Kidney epithelial cell (primary cell): ENCODE data around the gene SASH1. TPM values are rescaled to one million over a fixed set of nuclear protein-coding genes. Genes with fewer than 3 reads are reported as not detected.

Experiments used
- DNase-seq: peaks from one replicate; pipeline ENCODE4 v3.0.0-alpha.2; 2010; ENCODE audit warnings: low read depth
- H3K27me3 ChIP-seq: 2 replicates; pipeline ENCODE4 v1.6.0; 2011; ENCODE audit warnings: low read length; ENCODE audit not compliant: control insufficient read depth, insufficient read depth
- H3K36me3 ChIP-seq: 2 replicates; pipeline ENCODE4 v1.5.1; 2011; ENCODE audit warnings: low read length; ENCODE audit not compliant: control insufficient read depth, insufficient read depth
- H3K4me3 ChIP-seq: 2 replicates; pipeline ENCODE4 v1.5.1; 2011; ENCODE audit warnings: low read depth, mild to moderate bottlenecking, control low read depth, low read length
- total RNA-seq: library from RNA; depleted of rRNA; stranded (reverse); fragments of >200 nt; gene quantifications from 2 replicates; pipeline ENCODE4 v1.2.3, GENCODE V29; 2015
- TF ChIP-seq, protein P1 (sequence below): IDR thresholded peaks from 2 replicates; pipeline ENCODE4 v1.5.1; 2011; ENCODE audit warnings: mild to moderate bottlenecking, moderate library complexity, low read length, control low read depth, inconsistent platforms; ENCODE audit not compliant: insufficient read depth, poor library complexity, severe bottlenecking

Gene SASH1
- total RNA-seq, 1 donor from 2014 or later, result 13.8 TPM

DNA sequence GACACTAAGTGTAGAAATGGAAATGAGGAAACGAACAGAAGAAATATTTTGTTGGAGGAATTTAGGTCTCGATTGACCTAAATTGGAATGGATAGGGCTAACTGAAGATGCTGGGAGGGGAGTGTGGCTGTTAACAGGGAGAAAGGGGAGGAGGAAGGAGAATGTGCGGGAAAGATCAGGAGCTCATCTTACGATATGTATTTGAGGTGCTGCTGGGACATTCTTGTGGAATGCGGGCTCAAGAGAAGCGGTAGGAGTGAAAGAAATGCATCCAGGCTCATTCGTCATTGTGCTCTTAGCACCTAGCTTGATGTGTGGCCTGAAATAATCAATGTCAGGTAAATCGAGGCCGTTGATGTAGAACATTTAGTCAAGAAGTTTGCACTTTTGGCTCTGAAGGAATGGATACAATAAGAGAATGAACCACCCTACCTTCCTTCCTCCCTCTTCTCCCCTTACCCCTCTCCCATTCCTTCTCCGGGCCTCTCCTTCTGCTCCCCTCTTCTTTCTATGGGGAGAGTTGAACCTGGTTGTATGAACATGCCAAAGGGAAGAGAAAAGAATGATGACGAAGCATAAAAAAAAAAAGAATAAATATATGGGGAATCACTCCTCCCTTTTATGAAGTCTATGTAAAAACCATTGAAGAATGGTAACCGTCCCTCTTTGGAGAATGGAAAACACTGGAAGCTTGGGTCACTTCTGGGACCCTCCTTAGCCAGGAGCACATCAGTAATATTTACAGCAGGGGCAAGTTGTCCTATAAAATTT is 70.9 kb downstream of the SASH1 start:
- no peak for DNase-seq
- Histone ChIP-seq H3K36me3 (no peaks in the 10 kb centered on the region), H3K27me3 (no peaks in the 10 kb centered on the region), H3K4me3 (no peak overlapping the region)
- TF ChIP-seq, protein P1, sequence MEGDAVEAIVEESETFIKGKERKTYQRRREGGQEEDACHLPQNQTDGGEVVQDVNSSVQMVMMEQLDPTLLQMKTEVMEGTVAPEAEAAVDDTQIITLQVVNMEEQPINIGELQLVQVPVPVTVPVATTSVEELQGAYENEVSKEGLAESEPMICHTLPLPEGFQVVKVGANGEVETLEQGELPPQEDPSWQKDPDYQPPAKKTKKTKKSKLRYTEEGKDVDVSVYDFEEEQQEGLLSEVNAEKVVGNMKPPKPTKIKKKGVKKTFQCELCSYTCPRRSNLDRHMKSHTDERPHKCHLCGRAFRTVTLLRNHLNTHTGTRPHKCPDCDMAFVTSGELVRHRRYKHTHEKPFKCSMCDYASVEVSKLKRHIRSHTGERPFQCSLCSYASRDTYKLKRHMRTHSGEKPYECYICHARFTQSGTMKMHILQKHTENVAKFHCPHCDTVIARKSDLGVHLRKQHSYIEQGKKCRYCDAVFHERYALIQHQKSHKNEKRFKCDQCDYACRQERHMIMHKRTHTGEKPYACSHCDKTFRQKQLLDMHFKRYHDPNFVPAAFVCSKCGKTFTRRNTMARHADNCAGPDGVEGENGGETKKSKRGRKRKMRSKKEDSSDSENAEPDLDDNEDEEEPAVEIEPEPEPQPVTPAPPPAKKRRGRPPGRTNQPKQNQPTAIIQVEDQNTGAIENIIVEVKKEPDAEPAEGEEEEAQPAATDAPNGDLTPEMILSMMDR, result no peak

DNA sequence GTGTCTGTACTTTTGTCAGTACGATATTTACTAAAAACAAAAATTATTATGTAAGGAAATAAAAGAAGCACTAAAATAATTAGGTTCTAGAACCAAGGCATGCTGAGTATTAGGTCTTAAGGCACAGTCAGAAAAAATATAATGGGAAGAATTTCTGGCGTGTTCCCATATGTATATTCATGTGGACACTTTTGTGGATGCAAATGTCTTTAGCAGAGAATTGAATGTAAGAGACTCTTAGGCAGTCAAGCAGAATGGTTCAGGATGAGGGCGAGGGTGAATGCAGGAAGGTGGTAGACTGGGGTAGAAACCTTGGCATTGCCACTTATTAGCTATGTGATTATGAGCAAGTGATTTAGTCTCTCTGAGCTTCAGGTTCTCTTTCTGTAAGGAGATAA is 71.5 kb downstream of the SASH1 start:
- Histone ChIP-seq H3K4me3 (no peak overlapping the region), H3K36me3 (no peaks in the 10 kb centered on the region), H3K27me3 (no peaks in the 10 kb centered on the region)
- TF ChIP-seq, protein P1, result no peak
- DNase-seq, result no peak

DNA sequence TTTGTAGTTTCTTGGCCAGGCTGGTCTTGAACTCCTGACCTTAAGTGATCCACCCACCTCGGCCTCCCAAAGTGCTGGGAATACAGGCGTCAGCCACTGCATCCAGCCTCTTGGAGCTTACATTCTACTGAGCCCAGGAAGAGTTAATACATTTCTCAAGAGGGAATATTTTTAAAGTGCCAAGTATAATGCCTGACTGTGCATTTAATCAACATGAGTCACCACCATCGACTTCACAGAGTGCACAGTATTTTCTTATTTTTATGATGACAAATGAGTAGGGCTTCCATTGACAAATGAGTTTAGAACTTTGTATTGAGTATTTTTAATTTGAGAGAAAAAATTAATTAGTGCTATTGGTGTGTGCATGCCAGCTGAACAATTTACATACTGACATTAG is 72.2 kb downstream of the SASH1 start:
- H3K4me3 ChIP-seq, result no peak overlapping the region
- no peaks in the 10 kb centered on the region for H3K27me3 ChIP-seq
- DNase-seq, result no peak
- TF ChIP-seq, protein P1, result no peak
- no peaks in the 10 kb centered on the region for H3K36me3 ChIP-seq

DNA sequence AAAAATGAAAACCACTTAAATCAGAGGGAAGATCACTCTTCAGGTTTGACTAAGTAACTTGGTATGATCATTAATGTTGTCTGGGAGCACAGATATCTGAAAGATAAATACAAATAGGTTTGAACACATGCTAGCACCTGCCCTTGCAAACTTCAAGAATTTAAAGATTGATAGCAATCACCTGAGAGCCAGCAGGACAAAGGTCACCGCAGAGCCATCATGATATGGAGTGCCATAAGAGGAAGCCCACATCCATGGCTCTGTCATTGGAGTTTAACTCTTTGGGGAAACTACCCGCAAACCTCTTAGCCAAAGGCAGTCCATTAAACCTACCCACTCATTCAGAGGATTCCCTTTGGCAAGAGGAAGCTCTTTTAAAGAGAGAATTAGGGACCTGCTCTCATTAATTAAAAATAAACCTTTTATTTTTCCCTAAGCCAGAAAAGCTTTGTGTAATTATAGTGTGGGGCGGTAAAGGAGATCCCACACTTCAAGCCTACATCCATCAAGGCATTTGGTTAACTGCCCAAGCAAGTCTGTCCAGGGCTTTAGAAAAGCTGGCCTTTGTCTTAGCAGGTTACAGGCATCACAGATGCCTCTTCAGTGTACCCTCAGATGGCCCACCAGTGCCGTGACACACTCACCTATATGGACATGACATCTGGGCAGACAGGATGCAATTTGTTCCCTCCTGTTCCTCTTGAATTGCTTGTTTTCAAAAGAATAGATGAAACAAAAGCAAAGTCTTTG is 73.0 kb downstream of the SASH1 start:
- DNase-seq, result no peak
- TF ChIP-seq, protein P1, result no peak
- Histone ChIP-seq H3K36me3 (no peaks in the 10 kb centered on the region), H3K4me3 (no peak overlapping the region), H3K27me3 (no peaks in the 10 kb centered on the region)

DNA sequence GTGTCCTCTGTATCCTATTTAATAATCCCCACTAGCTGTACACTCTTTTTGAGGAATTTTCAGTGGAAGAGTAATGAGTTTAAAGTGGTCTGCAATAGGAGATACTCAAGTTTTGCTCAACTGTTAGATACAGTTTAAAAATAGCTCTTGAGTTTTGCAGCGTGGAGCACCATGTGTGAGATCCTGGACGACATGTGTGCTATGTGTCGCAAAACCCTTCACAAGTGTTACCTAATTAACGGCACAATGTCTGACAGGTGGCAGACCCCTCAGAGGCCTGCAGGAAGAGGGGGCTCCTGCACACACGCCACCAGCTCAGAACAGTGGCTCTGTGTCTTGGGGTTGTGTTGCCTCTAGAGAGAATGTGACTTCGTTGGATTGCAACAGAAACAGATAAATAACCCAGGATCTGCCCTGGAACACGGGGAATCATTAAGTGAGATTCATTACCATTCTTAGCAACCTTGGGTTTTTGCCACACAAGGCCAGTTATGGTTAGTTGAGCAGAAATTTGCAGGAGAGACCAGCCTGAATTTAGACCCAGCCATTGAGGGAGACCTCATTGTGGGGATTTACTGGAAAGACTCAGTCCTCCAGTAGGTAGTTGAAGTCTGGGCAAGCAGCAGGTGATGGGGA is 73.8 kb downstream of the SASH1 start:
- no peak for DNase-seq
- Histone ChIP-seq H3K36me3 (no peaks in the 10 kb centered on the region), H3K27me3 (no peaks in the 10 kb centered on the region), H3K4me3 (no peak overlapping the region)
- TF ChIP-seq, protein P1, result no peak
